T follicular helper cell (primary cell): ENCODE measurements around the gene CYFIP2.
"Not testable (repeated sequence)": the region's sequence is repeated elsewhere in the genome, so short reads cannot be mapped to it uniquely, and the experiment has no call there.

Source experiments
- DNase-seq: peaks from one replicate; pipeline ENCODE4 v3.0.0-alpha.2; 2020; ENCODE audit warnings: low read depth
- total RNA-seq, 2 experiments: gene quantifications; one replicate each; lab custom pipeline; 2026; lab: John Stamatoyannopoulos, UW

The CYFIP2 gene
- total RNA-seq = 157 to 462 reads per million in 2 experiments

DNA sequence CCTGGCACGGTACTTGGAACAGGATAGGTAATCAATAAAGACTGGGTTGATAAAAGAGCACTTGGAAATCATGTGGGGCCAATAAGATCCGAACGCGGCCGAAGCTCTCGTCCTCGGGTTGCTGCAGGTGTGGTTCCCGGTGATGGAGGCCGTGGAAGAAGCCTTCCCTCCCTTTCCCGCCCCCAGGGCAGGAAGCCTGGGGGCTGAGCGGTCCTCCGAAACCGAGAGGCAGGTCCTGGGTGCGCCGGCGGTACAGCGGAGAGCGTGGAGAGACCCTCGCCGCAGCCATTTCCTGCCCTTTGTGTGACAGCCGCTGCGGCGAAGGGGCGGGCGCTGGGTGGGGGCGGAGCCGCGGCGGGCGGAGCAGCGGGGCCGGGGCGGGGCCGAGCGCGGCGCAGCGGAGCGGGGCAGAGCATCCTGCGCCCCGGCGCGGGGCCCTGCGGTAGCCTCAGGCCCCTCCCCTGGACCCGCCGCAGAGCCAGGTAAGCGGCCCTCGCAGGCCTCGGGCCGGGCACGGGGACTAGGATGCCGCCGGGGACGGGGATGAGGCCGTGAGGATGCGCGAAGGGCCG lies at the start of gene CYFIP2:
Gene CYFIP2, plus strand, starts transcription at position 410 of the 572 bp plus-strand sequence. CDS start 19,239 bp downstream, outside the sequence.
- DNase-seq = peak; percentile 77

DNA sequence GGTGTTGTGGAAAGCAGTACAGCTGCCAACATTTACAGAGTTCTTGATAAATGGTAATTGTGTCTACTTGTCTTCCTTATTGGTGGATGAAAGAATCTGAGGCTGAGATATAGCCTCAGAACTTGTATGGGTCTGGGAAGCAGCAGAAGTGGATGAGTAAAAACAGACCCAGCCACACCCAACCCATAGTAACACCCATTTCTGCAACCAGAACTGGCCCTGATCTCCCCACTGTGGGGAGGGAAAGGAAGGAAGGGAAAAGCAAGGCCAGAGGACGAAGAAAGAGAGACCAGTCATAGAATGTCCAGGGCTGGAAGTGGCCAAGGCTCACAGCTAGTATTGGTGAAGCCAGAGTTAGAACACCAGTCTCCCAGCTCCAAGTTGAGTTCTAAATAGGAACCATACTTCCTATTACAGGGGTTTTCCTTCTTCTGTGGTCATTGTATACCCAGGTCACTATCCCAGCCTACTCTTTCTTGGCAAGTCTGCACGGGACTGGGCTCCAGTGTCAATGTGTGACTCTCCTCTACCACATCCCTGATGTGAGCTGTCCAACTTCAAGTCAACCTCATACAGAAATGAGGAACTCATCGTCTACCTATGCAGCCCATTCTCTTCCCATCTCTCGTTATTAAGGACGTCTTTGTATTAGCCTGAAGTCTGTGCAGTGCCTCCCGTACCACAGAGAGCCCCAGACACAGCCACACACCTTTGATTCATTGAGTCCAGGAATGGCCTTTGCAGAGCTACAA lies 49.4 kb upstream of the CYFIP2 start:
- DNase-seq = no peak

DNA sequence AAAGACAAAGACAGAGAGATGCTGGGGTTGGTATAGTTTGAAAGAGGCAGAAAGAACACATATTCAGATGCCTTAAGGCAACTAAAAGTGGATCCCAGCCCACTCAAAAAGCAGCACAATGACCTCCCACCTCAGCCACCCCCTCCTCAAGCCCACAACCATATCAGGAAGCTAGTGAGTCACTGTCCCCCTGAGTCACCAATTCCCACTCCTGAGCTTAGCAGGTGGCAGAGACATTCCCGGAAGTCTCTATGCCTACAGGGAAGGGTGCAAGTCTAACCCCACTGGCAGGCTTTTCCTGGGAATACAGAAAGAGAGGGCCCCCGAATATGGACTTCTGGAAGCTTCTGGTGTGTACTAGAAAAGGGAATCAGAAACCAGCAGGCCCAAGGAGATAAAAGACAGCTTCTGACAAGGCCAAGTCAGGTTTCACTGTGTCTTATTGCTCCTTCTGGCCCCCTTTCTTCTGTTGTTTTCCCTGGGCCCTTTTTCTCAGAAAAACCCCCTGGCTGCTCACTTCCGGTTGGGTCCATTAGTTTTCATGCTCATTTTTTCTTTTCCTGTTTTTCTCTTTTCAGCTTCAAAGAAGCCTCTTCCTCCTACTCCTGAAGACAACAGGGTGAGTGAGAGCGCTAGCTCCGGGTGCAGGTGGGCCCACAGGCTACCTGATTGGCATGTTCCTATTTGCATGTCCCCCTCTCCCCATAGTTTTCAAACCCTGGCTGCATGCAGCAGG lies 48.5 kb upstream of the CYFIP2 start:
- DNase-seq = peak; percentile 40

DNA sequence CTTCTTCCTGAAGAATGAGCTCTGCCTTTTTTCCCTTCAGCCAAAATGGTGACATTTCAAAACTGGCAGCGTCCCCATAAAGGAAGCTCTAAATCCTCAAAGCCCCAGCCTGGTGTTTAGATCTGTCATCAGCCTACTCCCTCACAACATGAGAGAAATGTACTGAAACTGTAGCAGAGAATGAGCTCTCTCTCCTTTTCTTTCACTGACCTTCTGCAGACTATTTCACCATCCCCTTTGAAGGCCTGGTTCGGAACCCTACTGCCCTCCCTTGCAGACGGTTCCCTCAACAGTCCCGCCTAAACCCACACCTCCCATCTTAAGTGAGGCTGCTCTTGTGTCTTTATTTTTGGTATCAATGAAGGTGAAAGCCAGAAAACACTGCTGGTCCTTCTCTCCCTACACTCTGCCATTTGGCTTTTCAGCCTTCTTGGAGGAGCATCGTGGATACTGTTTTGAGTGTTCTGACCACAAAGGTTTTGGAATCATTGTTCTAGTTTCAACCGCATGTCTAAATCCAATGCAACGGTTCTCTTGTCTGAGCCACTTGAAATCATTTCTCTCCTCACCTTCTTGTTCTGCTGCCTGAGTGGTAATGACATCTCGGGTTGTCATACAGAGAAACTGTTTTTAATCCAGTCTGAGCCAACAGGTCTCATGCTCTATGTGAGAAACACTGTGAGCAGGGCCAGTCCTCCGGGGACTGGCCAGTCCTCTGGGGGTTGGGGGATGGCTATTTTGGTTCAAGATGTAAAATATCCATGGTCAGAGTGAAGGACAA lies 46.2 kb upstream of the CYFIP2 start:
- DNase-seq = no peak

DNA sequence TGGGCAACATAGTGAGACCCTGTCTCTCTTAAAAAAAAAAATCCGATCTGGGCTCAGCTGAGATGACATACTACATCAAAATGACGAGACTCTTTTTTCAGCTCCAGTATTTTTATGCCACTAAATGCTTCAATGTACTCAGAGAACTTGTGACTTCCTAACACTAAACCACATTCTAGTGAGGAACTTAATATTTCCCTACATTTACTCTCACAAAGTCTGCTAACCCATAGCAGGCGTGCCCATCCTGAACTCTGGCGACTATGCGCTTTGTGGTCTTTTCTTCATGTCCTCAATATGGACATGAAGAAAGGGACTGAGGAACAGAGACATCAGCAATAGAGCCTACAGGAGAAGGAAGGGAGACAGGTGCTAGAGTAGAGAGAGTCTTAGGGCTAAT lies 44.0 kb upstream of the CYFIP2 start:
- no peak for DNase-seq

DNA sequence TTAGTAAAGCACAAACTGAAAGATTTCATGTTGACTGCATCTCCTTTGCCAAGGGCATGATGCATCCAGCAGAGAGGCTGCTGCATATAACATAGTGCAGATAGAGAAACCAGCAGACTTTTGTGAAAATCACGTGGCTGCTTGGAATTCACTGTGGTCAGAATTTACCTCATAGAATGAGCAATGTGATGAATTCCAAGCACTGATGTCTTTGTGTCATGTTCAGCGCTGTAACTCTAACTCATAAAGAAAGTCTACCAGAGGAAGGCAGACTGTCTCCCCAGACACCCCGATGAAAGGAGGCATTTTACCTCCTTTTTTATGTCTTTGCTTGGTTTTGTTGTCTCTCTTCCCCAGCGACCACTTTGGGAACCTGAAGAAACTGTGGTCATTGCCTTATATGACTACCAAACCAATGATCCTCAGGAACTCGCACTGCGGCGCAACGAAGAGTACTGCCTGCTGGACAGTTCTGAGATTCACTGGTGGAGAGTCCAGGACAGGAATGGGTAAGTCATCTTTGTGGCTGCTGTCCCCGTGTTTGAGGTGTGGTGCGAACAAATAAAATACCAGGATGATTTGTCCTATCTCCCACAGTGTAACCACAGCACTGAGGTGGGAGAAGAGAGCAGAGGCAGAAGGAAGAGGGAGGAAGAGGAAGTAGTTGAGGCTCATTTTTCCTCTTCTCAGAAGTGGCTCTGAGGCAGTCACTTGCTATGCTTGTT lies 43.3 kb upstream of the CYFIP2 start:
- DNase-seq = peak; percentile 54

DNA sequence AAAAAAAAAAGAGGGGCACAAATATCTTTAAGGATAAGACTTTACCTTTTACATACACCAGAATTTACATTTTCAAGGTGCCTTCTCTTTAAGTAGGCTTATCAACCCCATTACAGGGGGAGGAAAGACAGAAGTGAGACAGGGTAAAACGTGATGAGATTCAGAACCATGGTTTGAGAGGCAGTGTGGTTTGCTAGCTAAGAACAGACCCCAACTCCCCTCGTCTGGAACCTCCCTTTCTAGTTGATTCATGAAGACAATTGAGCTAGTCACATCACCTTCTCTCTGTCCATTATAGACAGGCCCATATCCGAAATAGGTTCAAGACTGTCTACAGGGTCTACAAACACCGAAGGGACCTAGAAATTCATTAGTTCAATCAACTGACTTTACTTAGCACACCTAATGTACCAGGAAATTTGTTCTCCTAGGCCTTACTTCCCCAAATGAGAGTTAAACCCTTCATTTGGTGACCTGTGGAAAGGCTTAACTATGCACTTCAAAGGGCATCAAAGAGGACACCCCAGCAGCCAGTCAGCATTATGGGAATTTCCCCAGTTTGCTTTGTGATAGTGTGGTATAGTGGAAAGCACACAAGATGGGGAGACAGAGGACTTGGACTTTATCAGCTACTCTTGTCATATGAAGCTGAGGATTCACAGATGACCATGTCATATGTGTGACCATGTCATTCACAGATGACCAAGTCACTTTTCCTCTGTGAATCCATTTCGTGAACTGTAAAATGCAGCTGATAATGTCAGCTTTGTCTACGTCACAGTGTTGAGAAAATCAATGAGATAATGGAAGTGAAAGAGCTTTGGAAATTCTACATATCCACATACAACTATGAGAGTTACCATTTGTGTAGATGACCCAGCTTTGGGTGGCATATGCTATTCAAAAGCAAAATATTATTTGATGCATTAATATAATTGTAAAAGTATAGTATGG lies 40.2 kb upstream of the CYFIP2 start:
- DNase-seq = no peak

DNA sequence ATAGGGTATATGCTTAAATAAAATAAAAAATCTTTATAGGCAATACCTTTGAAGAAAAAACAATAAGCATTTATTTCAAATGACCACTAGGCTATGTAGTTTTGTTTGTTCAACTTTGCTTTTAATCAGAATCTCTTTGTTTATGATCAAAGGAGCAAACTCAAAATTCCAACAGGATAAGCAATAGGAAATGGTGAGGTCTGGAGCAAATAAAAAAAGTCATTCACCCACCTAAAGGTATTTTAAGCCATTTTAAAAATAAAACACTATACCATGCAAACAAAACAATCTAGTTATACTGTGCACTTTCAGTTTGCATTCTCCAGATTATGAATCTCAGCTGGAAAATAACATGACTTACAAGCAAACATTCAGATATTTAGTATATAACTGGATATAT lies 35.3 kb upstream of the CYFIP2 start:
- DNase-seq = no peak

DNA sequence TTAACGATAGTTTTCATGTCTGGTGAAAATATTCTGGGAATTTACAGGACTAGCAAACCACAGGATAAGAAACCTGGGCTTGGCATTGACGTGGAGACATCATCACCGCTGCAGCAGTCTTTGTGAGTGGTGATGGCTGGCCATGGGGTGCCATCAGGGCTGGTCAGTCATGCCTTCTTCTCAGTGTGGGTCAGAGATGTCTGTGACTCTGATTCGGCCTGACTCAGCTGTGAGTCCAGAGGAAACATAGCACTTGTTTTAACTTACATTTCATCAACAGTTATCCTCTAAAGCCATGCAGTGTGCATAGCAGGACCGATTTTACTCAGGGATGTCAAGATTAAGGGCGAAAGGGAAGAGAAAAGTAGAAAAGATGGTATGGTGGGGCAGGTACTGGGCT lies 33.2 kb upstream of the CYFIP2 start:
- no peak for DNase-seq

DNA sequence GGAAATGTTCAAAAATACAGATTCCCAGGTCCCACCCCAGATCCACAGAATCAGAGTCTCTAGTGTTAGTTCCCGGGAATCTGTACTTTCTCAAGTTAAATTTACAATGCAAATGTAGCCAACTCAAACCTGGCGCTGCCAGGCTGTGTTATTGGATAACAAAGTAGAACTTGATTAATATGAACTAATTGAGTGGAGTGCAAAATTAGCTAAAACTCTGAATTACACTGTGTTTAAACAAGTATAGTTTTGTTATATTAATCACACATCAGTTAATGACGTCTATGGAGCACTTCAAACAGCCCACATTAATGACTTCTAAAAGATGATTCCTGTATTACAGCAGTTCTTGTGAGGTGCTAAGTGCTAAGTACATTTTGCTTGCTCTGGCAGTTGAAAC lies 32.4 kb upstream of the CYFIP2 start:
- DNase-seq = no peak

DNA sequence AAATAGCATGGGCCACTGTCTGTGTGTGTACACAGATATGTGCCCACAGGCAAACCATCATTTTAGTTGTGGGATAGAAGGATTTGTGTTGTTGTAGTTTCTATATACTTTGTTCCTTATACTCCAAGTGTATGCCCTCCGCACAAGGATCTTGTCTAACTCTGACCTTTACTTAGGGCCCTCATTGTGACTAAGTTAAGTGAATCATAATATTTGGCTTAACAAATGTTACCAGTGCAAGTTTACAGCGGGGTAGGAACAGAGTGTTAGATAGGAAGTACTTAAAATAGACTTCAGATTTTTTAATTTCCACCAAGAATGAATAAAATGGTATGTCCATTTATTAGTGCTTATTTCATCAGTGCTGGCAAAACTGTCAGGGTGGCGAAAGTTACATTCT lies 29.5 kb upstream of the CYFIP2 start:
- no peak for DNase-seq

DNA sequence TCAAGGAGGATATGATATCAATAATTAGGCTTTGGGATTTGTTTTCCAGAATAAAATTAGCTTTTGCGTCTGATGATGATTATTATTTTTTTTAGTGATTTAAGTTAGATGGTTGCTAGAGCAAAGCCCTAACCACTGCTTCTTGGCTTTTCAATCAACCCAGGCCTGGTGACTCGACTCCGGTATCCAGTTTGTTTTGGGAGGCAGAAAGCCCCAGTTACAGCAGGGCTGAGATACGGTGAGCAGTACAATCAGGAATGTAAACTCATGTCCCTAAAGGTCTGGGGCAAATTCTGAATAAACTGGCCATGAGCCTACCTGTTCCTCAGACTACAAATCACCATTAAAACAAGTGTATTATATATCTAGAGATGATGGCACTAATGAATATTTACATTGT lies 24.4 kb upstream of the CYFIP2 start:
- no peak for DNase-seq

DNA sequence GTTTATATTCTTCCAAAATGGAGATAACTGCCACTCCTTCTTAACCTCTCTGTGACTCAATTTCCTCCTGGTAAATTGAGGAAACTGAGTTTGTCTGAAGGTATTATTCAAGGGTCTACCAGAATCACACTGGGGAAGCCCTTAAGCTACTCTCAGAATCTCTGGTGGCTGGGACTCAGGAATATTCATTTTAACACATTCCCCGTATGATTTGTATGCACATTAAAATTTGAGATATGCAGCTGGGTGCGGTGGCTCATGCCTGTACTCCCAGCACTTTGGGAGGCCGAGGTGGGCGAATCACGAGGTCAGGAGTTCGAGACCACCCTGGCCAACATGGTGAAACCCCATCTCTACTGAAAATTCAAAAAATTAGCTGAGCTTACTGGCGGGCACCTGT lies 21.2 kb upstream of the CYFIP2 start:
- DNase-seq = not testable (repeated sequence)

DNA sequence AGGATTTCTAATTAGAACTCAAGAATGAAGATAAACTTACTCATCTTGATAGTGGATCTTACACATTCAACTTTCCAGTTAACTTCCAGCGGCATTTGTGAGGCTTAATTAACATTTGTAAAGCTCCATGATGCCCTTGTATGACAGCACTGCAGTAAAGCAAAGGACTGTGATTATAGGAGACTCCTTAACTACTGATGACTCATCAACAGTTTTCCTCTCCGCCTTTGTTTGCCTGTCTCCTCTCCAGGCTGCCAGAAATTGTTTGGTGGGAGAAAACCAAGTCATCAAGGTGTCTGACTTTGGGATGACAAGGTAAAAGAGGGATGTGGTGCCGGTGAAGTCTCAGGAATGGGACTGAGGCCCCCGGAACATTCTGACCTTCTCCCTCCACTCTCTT lies 20.4 kb upstream of the CYFIP2 start:
- DNase-seq = no peak

DNA sequence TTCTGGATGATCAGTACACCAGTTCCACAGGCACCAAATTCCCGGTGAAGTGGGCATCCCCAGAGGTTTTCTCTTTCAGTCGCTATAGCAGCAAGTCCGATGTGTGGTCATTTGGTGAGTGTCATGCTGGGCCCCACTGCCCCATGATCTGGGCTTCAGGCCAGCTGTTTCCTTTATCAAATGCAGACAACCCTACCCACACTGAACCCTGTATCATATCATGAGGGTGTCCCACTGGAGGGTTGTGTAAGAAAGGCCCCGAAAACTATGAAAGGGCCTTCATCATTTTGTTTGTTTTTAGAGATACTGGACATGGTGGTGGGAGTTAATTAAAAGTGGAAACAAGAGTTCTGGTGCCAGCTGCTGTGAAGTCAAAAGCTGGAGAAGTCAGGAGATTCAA lies 20.0 kb upstream of the CYFIP2 start:
- no peak for DNase-seq

DNA sequence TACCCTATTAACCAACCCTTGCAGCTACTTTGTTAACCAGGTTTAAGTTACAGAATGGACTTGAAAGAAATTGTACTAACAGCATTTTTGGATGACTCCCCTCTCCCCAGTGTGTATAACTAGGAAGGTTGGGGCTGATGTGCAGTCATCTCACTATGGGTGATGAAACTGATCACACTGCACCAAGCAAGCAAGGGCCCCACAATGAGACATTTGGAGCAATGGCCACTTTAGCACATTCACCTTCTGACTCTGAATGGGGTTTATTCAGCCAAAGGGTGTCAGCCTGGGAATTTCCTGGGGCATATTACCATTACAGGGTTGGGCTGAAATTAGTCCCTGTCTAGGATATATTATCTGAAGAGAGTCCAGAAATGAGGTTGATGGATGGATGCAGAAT lies 18.7 kb upstream of the CYFIP2 start:
- no peak for DNase-seq

DNA sequence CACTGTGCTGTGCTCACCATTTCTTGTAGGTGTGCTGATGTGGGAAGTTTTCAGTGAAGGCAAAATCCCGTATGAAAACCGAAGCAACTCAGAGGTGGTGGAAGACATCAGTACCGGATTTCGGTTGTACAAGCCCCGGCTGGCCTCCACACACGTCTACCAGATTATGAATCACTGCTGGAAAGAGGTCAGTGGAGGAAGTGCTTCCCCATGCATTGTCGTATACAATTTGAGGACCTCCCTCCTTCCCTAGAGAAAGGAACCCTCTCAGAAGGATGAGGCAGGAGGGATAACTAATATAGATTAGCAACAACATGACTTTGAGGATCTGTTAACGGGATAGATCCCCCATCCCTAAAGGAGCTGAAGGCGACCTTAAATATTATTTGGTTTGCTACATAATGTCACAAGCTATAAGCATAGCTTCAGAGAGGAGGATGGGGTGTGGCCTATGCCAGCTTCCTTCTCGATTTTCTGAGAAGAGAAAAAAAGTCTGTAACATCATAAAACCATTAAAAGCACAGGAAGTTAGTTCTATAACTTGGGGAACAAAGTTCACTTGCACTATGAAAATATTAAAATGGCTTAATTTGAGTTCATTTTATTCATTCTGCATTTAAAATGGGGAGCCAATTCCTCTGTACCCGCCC lies 17.0 kb upstream of the CYFIP2 start:
- no peak for DNase-seq

DNA sequence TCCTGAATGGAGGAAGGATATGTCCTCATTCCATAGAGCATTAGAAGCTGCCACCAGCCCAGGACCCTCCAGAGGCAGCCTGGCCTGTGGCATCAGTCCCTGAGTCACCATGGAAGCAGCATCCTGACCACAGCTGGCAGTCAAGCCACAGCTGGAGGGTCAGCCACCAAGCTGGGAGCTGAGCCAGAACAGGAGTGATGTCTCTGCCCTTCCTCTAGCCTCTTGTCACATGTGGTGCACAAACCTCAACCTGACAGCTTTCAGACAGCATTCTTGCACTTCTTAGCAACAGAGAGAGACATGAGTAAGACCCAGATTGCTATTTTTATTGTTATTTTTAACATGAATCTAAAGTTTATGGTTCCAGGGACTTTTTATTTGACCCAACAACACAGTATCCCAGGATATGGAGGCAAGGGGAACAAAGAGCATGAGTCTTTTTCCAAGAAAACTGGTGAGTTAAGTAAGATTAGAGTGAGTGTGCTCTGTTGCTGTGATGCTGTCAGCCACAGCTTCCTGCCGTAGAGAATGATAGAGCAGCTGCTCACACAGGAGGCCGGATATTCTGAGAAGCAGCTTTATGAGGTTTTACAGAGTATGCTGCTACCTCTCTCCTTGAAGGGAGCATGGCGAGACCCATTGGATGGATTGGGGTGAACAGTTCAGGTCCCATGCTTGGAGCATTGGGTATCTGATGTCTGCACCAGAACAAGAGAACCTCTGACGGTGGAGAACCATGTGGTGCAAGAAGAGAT lies 13.0 kb upstream of the CYFIP2 start:
- DNase-seq = peak; percentile 44

DNA sequence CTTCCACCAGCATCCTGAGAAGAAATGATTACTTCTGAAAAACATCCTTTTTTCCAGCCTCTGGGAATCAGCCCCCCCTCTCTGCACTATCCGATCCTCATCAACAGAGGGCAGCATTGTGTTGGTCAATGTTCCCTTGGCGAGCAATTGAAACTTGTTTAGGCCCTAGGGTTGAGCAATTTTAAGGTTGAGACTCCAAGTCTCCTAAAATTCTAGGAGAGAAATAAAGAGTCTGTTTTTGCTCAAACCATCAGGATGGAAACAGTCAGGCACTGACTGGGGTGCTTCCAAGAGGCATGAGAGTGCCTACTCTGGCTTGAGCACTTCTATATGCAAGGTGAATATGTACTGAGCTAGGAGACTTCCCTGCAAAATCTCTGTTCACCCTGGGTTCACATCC lies 12.4 kb upstream of the CYFIP2 start:
- DNase-seq = no peak
